OCI-LY3 (cell line): ENCODE measurements around the gene SERPINA12.

Experiments used
- CTCF ChIP-seq: fragments of 200-600, 300-600 bp; sonication (generic); IDR thresholded peaks from 2 replicates; pipeline ENCODE4 v1.5.1; 2014; ENCODE audit warnings: antibody characterized with exemption, low read length, low read depth
- EZH2phosphoT487 ChIP-seq: fragments of 200-600 bp; shearing (Covaris generic); IDR thresholded peaks from 2 replicates; pipeline ENCODE4 v1.6.1; 2018; ENCODE audit warnings: antibody characterized with exemption, mixed run types, low read depth

DNA sequence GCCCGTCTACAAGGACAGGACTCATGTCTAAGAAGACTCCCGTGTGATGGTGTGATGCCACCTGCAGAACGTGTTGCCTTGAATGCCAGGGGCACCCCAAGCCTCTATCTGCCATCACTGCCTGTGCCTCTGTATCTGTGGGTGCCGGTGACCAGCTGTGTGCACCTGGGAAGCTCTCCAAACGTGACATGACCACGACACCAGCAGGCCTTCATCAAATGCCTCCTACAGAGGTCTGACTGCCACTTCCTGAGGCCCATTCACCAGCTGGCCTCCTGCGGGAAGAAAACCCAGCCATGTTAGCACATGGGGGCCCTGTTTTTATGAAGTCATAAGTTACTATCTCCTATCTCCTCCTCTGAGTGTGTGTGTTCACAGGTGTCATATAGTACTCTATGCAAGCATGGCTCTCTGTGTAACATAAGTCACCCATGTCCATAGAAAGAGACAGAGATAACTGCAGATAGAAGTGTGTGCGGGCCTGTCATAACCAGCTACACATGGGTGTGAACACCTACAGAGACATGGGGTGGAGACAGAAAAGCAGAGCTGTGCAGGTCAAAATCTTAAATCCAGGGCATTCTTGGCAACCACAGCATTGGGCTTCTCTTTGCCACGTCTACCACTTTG is 33.7 kb upstream of the SERPINA12 start:
- TF ChIP-seq CTCF = no peak
- no peak for TF ChIP-seq EZH2phosphoT487
